ENCODE data around the gene ZFYVE1.
"Not testable (repeated sequence)": the region's sequence is repeated elsewhere in the genome, so short reads cannot be mapped to it uniquely, and the experiment has no call there.

DNA sequence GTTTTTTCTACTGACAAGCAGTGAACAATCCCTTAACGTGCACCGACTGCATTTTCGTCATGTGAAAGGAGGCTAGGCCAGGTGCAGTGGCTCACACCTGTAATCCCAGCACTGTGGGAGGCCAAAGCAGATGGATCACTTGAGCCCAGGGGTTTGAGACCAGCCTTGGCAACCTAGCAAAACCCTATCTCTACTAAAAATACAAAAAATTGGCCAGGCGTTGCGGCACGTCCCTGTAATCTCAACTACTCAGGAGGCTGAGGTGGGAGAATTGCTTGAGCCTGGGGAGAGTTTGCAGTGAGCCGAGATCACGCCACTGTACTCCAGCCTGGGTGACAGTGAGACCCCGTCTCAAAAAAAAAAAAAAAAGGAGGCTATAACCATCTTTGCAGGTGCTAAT is 22.3 kb downstream of the ZFYVE1 start:
- TF ChIP-seq, protein P1, sequence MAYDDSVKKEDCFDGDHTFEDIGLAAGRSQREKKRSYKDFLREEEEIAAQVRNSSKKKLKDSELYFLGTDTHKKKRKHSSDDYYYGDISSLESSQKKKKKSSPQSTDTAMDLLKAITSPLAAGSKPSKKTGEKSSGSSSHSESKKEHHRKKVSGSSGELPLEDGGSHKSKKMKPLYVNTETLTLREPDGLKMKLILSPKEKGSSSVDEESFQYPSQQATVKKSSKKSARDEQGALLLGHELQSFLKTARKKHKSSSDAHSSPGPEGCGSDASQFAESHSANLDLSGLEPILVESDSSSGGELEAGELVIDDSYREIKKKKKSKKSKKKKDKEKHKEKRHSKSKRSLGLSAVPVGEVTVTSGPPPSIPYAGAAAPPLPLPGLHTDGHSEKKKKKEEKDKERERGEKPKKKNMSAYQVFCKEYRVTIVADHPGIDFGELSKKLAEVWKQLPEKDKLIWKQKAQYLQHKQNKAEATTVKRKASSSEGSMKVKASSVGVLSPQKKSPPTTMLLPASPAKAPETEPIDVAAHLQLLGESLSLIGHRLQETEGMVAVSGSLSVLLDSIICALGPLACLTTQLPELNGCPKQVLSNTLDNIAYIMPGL (CRISPR knock-in tag; IDR thresholded peaks at IDR 0.05; ENCODE audit: borderline replicate concordance) = not testable (repeated sequence)
- not testable (repeated sequence) for TF ChIP-seq POLR2A (IDR thresholded peaks at IDR 0.05; ENCODE audit: low read length); REST (IDR thresholded peaks at IDR 0.05)
- TF ChIP-seq, protein P2, sequence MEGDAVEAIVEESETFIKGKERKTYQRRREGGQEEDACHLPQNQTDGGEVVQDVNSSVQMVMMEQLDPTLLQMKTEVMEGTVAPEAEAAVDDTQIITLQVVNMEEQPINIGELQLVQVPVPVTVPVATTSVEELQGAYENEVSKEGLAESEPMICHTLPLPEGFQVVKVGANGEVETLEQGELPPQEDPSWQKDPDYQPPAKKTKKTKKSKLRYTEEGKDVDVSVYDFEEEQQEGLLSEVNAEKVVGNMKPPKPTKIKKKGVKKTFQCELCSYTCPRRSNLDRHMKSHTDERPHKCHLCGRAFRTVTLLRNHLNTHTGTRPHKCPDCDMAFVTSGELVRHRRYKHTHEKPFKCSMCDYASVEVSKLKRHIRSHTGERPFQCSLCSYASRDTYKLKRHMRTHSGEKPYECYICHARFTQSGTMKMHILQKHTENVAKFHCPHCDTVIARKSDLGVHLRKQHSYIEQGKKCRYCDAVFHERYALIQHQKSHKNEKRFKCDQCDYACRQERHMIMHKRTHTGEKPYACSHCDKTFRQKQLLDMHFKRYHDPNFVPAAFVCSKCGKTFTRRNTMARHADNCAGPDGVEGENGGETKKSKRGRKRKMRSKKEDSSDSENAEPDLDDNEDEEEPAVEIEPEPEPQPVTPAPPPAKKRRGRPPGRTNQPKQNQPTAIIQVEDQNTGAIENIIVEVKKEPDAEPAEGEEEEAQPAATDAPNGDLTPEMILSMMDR (IDR thresholded peaks at IDR 0.05) = not testable (repeated sequence)

Data from A549 (cell line).